Measurements from ENCODE around the gene COMMD9. TPM values are rescaled to one million over a fixed set of nuclear protein-coding genes. Genes with fewer than 3 reads are reported as not detected.

Gene COMMD9
- total and polyA plus RNA-seq, 2 of the 8 experiments (the other 6 are each of a cell fraction or from before 2014, with no cell fraction given): 42.5 to 49.1 TPM

- no peaks in the 10 kb centered on the region for H3K79me2 ChIP-seq (ENCODE audit: control insufficient read depth in 1 of 2, insufficient read depth in 2 of 2, low read length in 2 of 2)
- 0 out of 2 replicates have a peak overlapping the region, but pooled peaks have one; percentile 46 for H2BK12ac ChIP-seq (ENCODE audit: low read depth, low read length)
- POLR2A ChIA-PET (ENCODE audit: partially characterized antibody): interaction anchor here (1.2 kb wide), 1 partner anchor 12 kb away, joined by 4 read pairs; no protein-coding TSS in a partner anchor
- H3K27ac ChIP-seq (ENCODE audit: low read depth, low read length): no peak overlapping the region
- no peak overlapping the region for H3K9ac ChIP-seq (replicated peaks in 1 of 4; ENCODE audit: extremely low read depth in 1 of 4, low read depth in 3 of 4, low read length in 3 of 4)
- H4K5ac ChIP-seq (ENCODE audit: insufficient read length, low read depth, low read length): no peak overlapping the region
- H2BK20ac ChIP-seq (ENCODE audit: low read length): no peak overlapping the region
- H3K4me3 ChIP-seq (ENCODE audit: extremely low read depth in 1 of 4, insufficient read depth in 2 of 4, low read depth in 3 of 4, low read length in 4 of 4): no peak overlapping the region
- CTCF ChIA-PET (ENCODE audit: partially characterized antibody): interaction anchor here (0.6 to 6.5 kb wide), 41 partner anchors 8 to 780 kb away, joined by 3 to 53 read pairs (median 4); no protein-coding TSS in a partner anchor
- no peak overlapping the region for H4K91ac ChIP-seq (replicated peaks; ENCODE audit: insufficient read length, low read length)
- H4K8ac ChIP-seq (ENCODE audit: extremely low read depth, insufficient read depth, low read length): no peak overlapping the region; the same call in 1 of the 2 replicates
- no peak overlapping the region for H2BK120ac ChIP-seq (replicated peaks; ENCODE audit: low read depth, low read length)
- H2BK15ac ChIP-seq (ENCODE audit: low read length): no peak overlapping the region
- 0 out of 7 replicates have a peak, but pooled peaks cover 0 to 2% (median 0%) of the 10 kb centered on the region in 4 experiments for H3K27me3 ChIP-seq (replicated peaks in 1 of 4; ENCODE audit: control insufficient read depth in 3 of 4, extremely low read depth in 1 of 4, insufficient read depth in 3 of 4, low read length in 3 of 4)
- no peaks in the 10 kb centered on the region for H3K4me1 ChIP-seq (replicated peaks in 1 of 4; ENCODE audit: control insufficient read depth in 3 of 4, insufficient read depth in 4 of 4, low read length in 3 of 4)
- DNase-seq (ENCODE audit: low read depth in 1 of 2, low spot score in 2 of 2): no peak
- H3K79me1 ChIP-seq (ENCODE audit: low read depth, low read length): no peaks in the 10 kb centered on the region
- H2AFZ ChIP-seq (ENCODE audit: low read length): no peak overlapping the region
- no peak for FAIRE-seq
- no peak overlapping the region for H3K4ac ChIP-seq (replicated peaks; ENCODE audit: insufficient read length, low read depth, low read length)
- H3K23ac ChIP-seq (ENCODE audit: insufficient read length): no peak overlapping the region
- H2BK5ac ChIP-seq (ENCODE audit: low read depth, low read length): no peak overlapping the region
- H3K23me2 ChIP-seq (ENCODE audit: low read depth, low read length): no peaks in the 10 kb centered on the region
- no peaks in the 10 kb centered on the region for H3K36me3 ChIP-seq (ENCODE audit: control insufficient read depth in 2 of 4, insufficient read depth in 4 of 4, low read length in 3 of 4)
- no peak overlapping the region for H3K4me2 ChIP-seq (ENCODE audit: insufficient read depth in 1 of 2, low read depth in 2 of 2, low read length in 2 of 2)
- H2AK5ac ChIP-seq (ENCODE audit: low read depth, low read length): no peak overlapping the region
- H3K18ac ChIP-seq (ENCODE audit: extremely low read depth, low read length): no peak overlapping the region
- H3K56ac ChIP-seq (replicated peaks; ENCODE audit: insufficient read length, low read depth, low read length): no peak overlapping the region
- H3K14ac ChIP-seq (ENCODE audit: insufficient read length): no peak overlapping the region
- no peaks in the 10 kb centered on the region for H4K20me1 ChIP-seq (replicated peaks in 1 of 2; ENCODE audit: control insufficient read depth in 1 of 2, insufficient read depth in 2 of 2, low read length in 2 of 2)
- H3K9me3 ChIP-seq (ENCODE audit: insufficient read depth in 2 of 2, low read depth in 1 of 2, low read length in 1 of 2): no peaks in the 10 kb centered on the region
- 76% methylated on average over 5 of the region's 5 CpGs; no CpG with 5 or more reads in 1 of the 2 experiments for WGBS, 2 experiments (ENCODE audit: extremely low coverage in 1 of 2, insufficient coverage in 1 of 2, insufficient read length in 1 of 2, insufficient replicate concordance in 2 of 2, low coverage in 1 of 2, low lambda C conversion rate in 2 of 2, missing lambda C conversion rate in 1 of 2)
- TF ChIP-seq RBBP5 (IDR thresholded peaks at IDR 0.05; ENCODE audit: borderline replicate concordance, low read depth, low read length) (no peak), SP1 (IDR thresholded peaks at IDR 0.05; ENCODE audit: low read depth, low read length) (no peak), GTF2F1 (IDR thresholded peaks at IDR 0.05; ENCODE audit: borderline replicate concordance, low read depth, low read length) (no peak), HDAC2 (IDR thresholded peaks at IDR 0.05; ENCODE audit: borderline replicate concordance in 1 of 2, low read depth in 2 of 2, low read length in 2 of 2) (no peak), NANOG (IDR thresholded peaks at IDR 0.05; ENCODE audit: insufficient read depth, low read depth, low read length, poor library complexity, severe bottlenecking) (no peak), TEAD4 (IDR thresholded peaks at IDR 0.05; ENCODE audit: low read depth, low read length) (no peak), KDM4A (IDR thresholded peaks at IDR 0.05; ENCODE audit: low read depth, low read length, severe bottlenecking) (no peak), KDM5A (IDR thresholded peaks at IDR 0.05; ENCODE audit: low read length) (no peak), MAX (IDR thresholded peaks at IDR 0.05) (no peak), KDM1A (IDR thresholded peaks at IDR 0.05; ENCODE audit: borderline replicate concordance, low read length) (no peak), EGR1 (IDR thresholded peaks at IDR 0.05; ENCODE audit: borderline replicate concordance, low read depth, low read length) (no peak), CHD2 (IDR thresholded peaks at IDR 0.05; ENCODE audit: low read length) (no peak), SAP30 (IDR thresholded peaks at IDR 0.05; ENCODE audit: insufficient read depth, insufficient replicate concordance, low read length) (no peak), ZNF274 (IDR thresholded peaks at IDR 0.05; ENCODE audit: borderline replicate concordance, extremely low read depth, low read length) (no peak)
These were observed 22.5 kb downstream of the COMMD9 start for GRCh38 chr11:36266767-36267166.

Data from H1 (cell line).